Measurements from ENCODE around the gene TTC39B. TPM values are rescaled to one million over a fixed set of nuclear protein-coding genes. Genes with fewer than 3 reads are reported as not detected.

Gene TTC39B
- total RNA-seq, 1 donor from 2014 or later: 7.1 TPM

DNA sequence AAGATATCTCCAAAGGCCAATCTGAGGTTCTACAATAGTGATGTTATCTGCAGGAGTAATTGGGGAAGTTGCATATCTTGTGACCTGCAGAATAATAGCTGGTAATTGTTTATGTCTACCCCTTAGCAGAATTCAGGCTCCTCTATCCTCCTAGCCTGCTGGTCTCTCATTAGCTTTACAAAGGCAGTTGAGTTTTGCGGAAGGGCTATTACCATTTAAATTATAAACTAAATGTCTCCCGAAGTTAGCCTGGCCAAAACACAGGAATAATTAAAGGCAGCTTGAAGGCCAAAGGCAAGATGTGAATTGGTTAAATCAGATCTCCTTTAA lies 168.7 kb downstream of the TTC39B start:
- no peak for ATAC-seq

DNA sequence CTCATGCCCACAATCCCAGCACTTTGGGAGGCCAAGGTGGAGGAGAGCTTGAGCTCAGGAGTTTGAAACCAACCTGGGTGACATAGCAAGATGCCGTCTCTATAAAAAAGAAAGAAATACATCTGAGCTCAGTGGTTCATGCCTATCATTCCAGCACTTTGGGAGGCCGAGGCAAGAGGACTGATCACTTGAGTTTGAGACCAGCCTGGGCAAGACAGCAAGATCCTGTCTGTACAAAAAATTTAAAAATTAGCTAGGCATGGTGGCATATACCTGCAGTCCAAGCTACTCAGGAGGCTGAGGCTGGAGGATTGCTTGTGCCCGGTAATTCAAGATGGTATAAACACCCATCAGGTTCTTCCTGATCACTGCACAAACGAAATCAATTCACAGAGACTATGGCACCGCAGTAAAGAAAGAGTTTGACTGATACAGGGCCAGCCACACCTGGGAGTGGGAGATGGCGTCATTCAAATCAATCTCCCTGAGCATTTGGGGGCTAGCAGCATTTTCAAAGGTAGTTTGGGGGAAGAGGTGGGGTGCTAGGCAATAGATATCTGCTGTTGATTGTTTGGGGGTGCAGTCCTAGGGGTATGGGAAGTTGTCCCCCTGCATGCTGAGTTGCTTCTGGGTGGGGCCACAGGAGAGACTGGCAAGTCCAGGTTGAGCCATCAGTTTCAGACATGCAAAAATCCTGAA lies 169.2 kb downstream of the TTC39B start:
- DNase-seq (ENCODE audit: low spot score): no peak
- ATAC-seq: no peak

More for the DNA sequence above, 168.7 kb downstream of the TTC39B start:
- no peak for DNase-seq (ENCODE audit: low spot score)

DNA sequence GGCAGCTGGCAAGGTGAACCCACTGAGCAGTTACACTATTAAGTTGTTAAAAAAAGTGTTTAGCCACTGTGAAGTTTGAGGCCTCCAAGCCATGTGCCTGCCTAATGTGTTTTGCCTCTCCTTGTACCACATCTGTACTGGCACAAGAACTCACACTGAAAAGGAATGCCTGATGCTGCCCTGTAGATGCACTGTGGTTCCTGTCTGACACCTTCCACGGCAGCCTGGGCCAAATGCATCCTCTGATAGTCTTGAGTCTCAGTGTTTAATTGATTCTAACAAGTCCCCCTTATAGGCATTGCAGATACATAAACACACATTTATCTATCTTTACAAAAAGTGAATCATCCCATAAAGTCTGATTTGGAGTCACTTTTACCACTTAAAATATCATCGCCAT lies 169.9 kb downstream of the TTC39B start:
- ATAC-seq (no peak), DNase-seq (ENCODE audit: low spot score) (no peak)

DNA sequence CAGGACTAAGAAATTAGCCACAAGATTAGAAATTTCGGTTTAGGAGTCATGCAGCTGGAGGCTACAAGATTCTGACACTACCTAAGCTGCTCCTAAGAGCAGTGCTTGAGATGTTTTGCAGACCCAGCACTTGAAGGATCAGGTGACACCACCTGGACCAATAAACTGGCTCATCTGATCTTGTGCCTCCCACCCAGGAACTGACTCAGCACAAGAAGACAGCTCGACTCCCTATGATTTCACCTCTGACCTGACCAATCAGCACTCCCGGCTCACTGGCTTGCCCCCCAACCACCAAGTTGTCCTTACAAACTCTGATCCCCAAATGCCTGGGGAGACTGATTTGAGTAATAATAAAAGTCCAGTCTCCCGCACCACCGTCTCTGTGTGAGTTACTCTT lies 170.4 kb downstream of the TTC39B start:
- no peak for DNase-seq (ENCODE audit: low spot score)

GRCh38 chr9:15135164-15135792 lies 171.7 kb downstream of the TTC39B start:
- ATAC-seq (peak; percentile 98), DNase-seq (ENCODE audit: low spot score) (peak; percentile 53)

More for the DNA sequence above, 170.4 kb downstream of the TTC39B start:
- ATAC-seq: no peak

- ATAC-seq (no peak), DNase-seq (ENCODE audit: low spot score) (no peak)
Observed at GRCh38 chr9:15133488-15133887, 173.5 kb downstream of the TTC39B start.

- DNase-seq (ENCODE audit: low spot score) (no peak), ATAC-seq (no peak)
Observed at GRCh38 chr9:15132091-15132490, 174.9 kb downstream of the TTC39B start.

- no peak for DNase-seq (ENCODE audit: low spot score)
- no peak for ATAC-seq
Observed at GRCh38 chr9:15131094-15131493, 175.9 kb downstream of the TTC39B start.

DNA sequence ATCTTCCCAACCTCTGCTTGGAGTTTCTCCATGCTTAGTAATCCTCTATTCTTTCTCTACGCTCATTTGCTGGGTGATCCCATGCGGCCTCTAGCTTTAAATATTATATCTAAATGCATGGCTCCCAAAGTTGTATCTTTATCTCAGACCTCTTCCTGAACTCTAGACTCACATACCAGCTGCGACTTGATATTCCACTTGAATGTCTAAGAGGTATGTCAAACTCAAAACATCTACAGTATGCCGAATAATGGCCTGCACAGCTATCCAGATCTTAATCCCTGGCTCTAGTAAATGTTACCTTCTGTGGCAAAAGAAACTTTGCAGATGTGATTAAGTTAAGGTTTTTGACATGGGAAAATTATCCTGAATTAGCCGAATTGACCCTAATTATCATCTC lies 179.2 kb downstream of the TTC39B start:
- no peak for DNase-seq (ENCODE audit: low spot score)
- ATAC-seq: no peak

- DNase-seq (ENCODE audit: low spot score): no peak
- no peak for ATAC-seq
Observed at GRCh38 chr9:15121630-15122029, 185.4 kb downstream of the TTC39B start.

- DNase-seq (ENCODE audit: low spot score): no peak
- no peak for ATAC-seq
Observed at GRCh38 chr9:15116130-15116580, 190.9 kb downstream of the TTC39B start.

DNA sequence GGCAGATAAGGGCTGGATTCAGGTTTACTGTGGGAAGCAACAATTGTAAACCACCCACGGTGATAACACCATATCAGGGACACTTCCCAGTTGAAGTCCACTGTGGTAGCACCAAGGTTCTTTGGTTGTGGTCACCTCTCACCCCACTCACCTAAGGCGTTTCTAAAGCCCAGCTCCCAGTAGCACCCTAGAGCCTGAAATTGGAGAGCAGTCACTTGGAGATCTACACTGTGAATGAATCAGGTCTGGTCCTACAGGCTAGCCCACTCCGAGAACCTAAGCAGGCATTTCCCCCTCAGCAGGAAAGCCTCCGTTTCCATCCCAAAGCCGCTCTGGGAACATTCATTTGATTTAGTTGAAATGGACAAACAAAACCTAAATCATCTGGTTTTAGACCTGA lies 191.3 kb downstream of the TTC39B start:
- DNase-seq (ENCODE audit: low spot score) (no peak), ATAC-seq (no peak)

GRCh38 chr9:15115041-15115440 lies 192.0 kb downstream of the TTC39B start:
- ATAC-seq (no peak), DNase-seq (ENCODE audit: low spot score) (no peak)

Other genes with a start within 250 kb of the TTC39B start
- 12.9 TPM for gene SNAPC3, start 115.7 kb upstream of the TTC39B start, total RNA-seq
- gene PSIP1, start 203.8 kb upstream of the TTC39B start, total RNA-seq: 8.2 TPM
- gene CCDC171, start 245.8 kb upstream of the TTC39B start, total RNA-seq: 0.45 TPM

Data from left lobe of liver (tissue), 2 donors.